UCSD-AML1 (cell line): Measurements from ENCODE around the gene OSBPL1A.

Experiments
- DNase-seq: peaks from one replicate; lab custom pipeline; 2025; ENCODE audit not compliant: unreplicated experiment; lab: John Stamatoyannopoulos, UW

The OSBPL1A gene

DNA sequence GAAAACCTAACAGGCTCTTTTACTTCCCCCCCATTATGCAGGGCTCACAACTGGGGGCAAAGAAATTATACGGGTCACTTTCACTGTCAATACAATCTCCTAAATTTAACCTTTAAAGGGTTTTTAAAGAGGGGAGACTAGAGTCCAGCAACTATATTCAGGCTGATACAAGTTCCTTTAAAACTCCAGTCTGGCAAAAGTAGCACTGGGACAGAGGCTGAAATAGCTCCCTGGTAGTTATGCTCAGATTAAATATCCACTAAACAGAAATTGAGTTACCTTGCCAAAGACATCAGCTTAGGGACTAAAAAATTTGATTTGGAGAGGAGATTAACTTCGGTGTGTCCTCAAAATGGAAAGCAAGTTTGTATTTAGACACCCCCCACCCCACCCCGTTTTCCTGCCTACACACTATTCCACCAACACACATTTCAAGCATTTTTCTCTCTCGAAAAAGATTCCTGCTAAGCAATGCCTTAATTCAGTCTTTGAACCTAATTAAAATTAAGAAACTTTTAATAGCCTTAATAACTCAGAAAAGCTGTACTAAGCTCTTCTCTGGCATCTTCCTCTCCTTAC lies 127.2 kb downstream of the OSBPL1A start:
- DNase-seq = no peak

DNA sequence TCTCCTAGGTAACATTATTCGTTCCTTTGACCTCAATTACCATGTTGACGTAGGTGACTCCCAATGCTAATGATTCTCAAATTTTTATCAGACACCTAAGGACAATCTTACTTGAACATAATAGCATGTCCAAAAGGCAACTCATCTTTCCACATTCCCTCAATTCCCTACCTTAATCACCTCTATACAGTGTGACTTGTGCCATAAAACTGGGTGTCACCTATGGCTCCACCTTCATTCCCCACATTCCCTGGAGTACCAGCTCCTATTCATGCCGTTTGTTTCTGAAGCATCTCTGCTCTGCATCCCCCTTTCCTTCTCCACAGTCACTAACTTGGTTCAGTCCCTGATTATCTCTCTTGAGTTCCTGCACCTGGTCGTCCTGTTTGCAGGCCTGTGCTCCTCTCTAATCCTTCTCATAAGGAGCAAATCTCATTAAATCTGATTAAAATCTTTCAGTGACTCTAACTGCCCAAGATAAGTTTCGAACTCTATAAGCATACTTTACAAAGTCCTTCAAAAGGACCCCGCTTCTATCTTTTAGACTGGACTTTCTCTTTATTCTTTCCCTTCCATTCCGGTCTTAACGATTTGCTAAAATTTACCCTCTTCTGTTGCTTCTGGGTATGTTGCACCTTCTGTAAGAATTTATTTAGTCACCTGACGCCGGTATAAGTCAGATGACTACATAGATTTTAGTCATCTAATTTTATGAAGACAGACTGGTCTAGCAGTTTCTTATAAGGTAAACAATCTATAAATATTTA lies 128.7 kb downstream of the OSBPL1A start:
- no peak for DNase-seq

- DNase-seq = no peak
Observed at GRCh38 chr18:24267878-24268277, 129.7 kb downstream of the OSBPL1A start.

DNA sequence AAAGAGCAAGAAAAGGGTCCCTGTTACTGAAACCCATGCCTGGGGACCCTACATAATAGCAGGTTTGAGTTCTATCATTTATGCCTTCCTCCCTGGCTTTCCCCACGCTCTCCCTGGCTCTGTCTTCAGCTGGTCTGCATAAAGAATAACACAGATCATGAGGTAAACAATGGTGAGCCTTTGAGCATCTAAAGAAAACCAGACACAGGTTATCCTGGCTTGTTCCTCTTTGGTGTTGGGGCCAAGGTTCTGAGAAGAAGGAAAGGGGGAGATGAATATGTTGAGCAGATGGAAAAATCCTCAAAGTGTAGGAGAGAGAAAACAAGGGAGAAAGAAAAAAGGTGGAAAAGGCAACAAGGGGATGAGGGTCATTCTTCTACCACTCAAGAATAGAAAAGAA lies 131.5 kb downstream of the OSBPL1A start:
- DNase-seq = no peak

DNA sequence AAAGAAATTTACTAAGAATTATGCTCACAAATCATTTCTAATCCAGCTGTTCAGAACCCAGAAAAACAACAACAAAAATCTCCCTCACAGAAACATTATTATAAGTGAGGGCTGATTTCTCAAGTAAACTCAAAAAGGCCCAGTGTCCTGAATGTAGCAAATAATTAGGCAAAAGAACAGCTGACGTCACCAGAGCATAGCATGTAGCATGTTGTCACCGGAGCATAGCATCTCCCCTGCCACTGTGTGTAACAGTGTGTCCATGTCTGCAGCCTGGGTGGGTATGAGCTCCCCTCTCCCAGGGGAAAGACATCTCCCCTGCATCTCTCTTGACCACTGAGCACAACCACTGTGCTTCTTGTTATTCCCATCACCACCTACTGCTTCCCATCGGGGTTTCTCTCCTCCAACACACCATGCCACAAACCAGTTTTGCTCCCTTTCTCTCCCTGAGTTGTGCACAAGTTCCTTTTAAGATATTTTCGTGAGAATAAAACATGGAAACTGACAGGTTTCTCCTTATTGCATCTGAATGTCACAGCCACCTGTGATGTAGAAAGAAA lies 132.0 kb downstream of the OSBPL1A start:
- no peak for DNase-seq

- no peak for DNase-seq
Observed at GRCh38 chr18:24263050-24263449, 134.6 kb downstream of the OSBPL1A start.

DNA sequence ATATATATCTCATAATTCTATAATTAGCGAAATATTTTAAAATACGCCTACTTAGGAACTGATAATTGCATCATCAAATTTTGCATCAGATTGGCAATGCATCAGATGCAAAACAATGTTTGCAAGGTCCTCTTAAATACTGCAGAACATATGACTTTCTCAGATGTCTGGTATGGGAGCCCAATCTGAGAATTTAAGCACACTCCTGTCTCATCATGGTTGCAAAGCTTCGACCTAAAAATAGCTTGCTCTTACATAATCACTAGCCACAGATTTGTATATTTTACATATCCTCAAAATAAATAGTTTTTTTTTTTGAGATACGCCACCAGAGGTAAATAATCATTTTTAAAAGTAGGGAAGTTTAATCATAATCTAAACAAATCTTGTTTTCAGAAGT lies 135.5 kb downstream of the OSBPL1A start:
- no peak for DNase-seq

GRCh38 chr18:24259869-24260641 lies 137.6 kb downstream of the OSBPL1A start:
- DNase-seq = no peak

- DNase-seq = no peak
Observed at GRCh38 chr18:24254071-24254470, 143.6 kb downstream of the OSBPL1A start.

DNA sequence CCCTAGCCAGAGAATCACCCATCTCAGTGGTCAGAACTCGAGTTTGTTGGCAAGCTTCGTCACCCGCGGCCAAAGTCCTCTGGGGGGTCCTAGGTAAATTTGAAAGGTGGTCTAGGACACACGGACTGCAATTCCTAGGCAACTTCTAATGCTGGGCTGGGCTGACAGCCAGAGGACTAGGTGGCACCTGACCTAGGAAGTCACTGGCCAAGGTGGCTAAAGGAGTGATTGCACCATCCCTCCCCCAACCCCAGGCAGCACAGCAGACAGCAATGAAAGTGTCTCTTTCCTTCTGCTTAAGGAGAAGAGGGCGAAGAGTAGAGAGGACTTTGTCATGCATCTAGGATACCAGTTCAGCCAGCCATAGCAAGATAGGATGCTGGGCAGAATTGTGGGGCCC lies 147.9 kb downstream of the OSBPL1A start:
- no peak for DNase-seq

DNA sequence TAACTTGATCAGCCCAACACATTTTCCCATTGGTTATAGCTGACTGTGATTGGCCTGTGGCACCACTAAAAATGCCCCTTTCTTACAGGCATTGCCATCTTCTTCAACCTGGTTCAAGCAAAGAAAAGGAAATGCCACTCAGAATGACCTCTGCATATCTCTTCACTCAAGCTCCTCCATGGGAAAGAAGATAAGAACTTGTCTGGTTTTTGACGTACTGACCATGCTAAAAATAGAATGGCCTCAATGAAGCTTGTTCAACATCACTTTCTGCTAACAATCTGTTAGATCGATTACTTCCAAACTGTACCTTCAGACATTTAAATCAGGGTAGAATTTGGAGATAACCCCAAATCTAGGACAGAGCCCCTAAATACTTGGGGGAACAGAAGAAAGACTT lies 149.3 kb downstream of the OSBPL1A start:
- no peak for DNase-seq

GRCh38 chr18:24246143-24246542 lies 151.5 kb downstream of the OSBPL1A start:
- DNase-seq = no peak

- DNase-seq = no peak
Observed at GRCh38 chr18:24244698-24245097, 152.9 kb downstream of the OSBPL1A start.

DNA sequence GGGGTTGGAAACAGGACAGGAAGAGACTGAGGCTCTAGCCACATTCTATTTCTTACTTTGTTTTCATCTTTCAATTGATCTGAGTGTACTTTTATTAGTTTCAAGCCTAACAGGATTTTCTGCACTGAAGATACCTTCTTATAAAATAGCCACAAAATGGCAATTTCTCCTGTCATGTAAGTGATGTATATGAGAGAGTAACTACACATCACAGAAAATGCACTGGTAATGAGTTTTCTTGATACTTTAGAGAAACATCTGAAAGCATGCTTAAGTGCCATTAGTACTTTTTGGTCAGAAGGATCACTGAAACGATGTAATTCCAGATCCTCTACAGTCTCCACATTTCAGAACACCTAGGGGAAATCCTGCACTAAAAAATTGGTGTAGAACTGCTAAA lies 153.9 kb downstream of the OSBPL1A start:
- no peak for DNase-seq

GRCh38 chr18:24239341-24239740 lies 158.3 kb downstream of the OSBPL1A start:
- DNase-seq = no peak

- no peak for DNase-seq
Observed at GRCh38 chr18:24238387-24238786, 159.2 kb downstream of the OSBPL1A start.

- no peak for DNase-seq
Observed at GRCh38 chr18:24234850-24235418, 162.7 kb downstream of the OSBPL1A start.

DNA sequence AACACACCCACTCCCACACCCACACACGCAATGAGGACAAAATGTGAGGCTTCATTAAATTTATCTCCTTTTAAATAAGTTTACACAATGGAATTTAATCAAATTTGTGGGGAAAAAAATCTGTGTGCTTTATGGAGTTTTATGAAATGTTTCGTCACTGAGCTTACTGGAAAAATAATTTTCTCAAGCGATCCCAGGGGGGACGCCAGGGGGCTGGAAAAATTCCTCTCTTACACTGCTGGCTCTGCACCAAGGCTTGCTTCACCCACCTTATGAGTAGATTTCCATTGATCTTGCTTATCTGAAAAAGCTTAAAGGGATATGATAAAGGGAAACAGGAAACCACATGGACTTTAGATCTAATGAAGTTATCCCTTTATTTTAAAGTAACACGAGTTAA lies 163.3 kb downstream of the OSBPL1A start:
- DNase-seq = no peak

DNA sequence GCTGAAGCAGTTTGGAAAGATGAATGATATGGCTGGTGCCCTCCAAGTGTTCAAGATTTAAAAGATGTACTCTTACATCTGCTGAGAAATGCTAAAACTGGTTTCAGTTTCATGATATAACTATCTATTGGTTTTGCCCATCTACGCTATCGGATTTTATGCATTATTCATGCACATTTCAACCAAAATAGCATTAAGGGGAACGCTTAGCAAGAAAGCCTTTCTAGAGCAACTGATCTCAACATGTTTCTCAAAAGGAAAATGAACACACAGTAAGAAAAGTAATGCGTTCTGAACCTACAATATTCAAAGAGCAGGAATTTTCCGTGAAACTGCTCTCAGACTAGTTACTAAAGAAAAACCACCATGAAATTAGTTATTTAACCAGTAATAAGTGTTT lies 164.8 kb downstream of the OSBPL1A start:
- DNase-seq = no peak

DNA sequence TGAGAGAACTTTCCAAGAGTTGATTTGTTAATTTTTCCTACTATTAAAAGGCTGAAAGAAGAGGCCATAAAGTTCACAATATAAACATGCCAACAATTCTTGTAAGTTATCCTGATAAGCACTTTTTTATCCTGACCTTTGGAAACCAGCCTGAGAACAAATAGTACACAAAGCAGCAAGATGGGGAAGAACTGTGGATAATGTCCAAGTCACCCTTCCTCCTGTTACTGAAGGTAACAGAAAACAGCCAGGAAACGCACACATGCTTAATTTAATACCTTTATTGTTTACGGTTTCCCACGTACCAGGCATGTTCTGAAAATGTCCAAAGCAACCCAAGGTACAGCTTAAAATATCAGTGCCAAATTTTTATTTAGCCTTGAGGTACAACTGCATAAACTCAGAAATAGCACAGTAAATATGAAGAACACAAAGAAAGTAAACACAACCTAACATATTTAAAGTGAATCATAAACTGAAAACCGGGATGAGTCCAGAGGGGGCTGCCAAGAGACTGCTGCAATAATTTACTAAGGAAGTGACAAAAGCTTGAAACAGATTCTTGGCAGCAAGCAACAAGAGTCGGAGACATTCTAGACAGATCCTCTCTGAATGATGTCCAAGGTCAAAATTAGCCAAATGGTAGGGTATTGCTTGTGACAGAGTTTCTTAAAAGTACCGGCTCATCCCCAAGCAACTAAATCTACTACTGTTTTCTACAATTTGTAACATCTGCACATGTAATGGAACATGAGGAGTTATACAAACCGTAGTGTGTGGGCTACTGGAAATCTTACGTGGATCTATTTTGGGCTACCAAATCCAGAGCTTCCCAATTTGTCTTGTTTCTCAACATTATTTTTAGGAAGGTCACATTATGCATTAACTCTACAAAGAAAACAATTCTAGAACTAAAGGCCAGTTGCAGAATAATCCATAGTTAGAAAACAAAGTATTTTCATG lies 165.6 kb downstream of the OSBPL1A start:
- no peak for DNase-seq
